ENCODE measurements around the gene USP4. TPM values are rescaled to one million over a fixed set of nuclear protein-coding genes. Genes with fewer than 3 reads are reported as not detected.

Gene USP4
- total RNA-seq, 1 donor from 2014 or later = 21.0 TPM

DNA sequence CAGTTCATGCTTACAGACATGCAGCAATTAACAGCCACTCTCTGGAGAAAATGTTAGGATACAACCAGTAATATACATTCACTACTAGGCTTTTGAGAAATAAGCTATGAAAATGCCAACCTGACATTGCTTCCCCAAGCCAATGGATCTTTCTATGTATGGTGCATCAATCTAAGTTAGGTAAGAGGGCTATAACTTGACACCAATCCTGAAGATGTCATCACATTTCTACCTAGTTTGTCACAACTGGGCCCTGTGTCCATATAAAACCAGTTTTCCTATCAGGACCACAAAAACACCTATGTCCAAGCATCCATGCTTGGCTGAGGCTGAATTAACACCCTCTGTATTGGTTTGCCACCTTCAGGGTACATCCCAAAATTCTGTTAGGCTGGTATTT lies 32.1 kb upstream of the USP4 start:
- Mint-ChIP-seq H3K4me3 (no peak overlapping the region), H3K27ac (no peak overlapping the region), H3K36me3 (peaks cover 35% of the 10 kb centered on the region), H3K9me3 (no peaks in the 10 kb centered on the region), H3K27me3 (ENCODE audit: insufficient read depth, low read depth) (peaks cover 2% of the 10 kb centered on the region), H3K4me1 (peaks cover 4% of the 10 kb centered on the region)
- Histone ChIP-seq H2AFZ (replicated peaks) (no peak overlapping the region), H3K27ac (no peak overlapping the region), H4K20me1 (ENCODE audit: low read depth) (peaks cover 26% of the 10 kb centered on the region), H3K36me3 (peaks cover 4% of the 10 kb centered on the region), H3K27me3 (no peaks in the 10 kb centered on the region), H3K4me3 (no peak overlapping the region), H3K4me2 (no peak overlapping the region), H3K9me3 (ENCODE audit: low read depth) (no peaks in the 10 kb centered on the region), H3K9ac (no peak overlapping the region), H3K79me2 (ENCODE audit: low read depth) (peaks cover 70% of the 10 kb centered on the region), H3K4me1 (no peaks in the 10 kb centered on the region), H3F3A (ENCODE audit: low read depth) (peaks cover 2% of the 10 kb centered on the region)
- DNase-seq (ENCODE audit: low spot score) = no peak
- TF ChIP-seq EZH2 (IDR thresholded peaks at IDR 0.05) = no peak
- TF ChIP-seq EZH2phosphoT487 (IDR thresholded peaks at IDR 0.05) = no peak
- TF ChIP-seq, protein P1, sequence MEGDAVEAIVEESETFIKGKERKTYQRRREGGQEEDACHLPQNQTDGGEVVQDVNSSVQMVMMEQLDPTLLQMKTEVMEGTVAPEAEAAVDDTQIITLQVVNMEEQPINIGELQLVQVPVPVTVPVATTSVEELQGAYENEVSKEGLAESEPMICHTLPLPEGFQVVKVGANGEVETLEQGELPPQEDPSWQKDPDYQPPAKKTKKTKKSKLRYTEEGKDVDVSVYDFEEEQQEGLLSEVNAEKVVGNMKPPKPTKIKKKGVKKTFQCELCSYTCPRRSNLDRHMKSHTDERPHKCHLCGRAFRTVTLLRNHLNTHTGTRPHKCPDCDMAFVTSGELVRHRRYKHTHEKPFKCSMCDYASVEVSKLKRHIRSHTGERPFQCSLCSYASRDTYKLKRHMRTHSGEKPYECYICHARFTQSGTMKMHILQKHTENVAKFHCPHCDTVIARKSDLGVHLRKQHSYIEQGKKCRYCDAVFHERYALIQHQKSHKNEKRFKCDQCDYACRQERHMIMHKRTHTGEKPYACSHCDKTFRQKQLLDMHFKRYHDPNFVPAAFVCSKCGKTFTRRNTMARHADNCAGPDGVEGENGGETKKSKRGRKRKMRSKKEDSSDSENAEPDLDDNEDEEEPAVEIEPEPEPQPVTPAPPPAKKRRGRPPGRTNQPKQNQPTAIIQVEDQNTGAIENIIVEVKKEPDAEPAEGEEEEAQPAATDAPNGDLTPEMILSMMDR (IDR thresholded peaks at IDR 0.05) = no peak

GRCh38 chr3:49370585-49371290 lies 30.9 kb upstream of the USP4 start:
- peaks cover 2% of the 10 kb centered on the region for H3F3A ChIP-seq (ENCODE audit: low read depth)
- H3K4me3 ChIP-seq = no peak overlapping the region
- peaks cover 4% of the 10 kb centered on the region for H3K36me3 ChIP-seq
- no peak overlapping the region for H3K4me2 ChIP-seq
- H4K20me1 ChIP-seq (ENCODE audit: low read depth) = peaks cover 21% of the 10 kb centered on the region
- TF ChIP-seq, protein P1 (IDR thresholded peaks at IDR 0.05) = no peak
- TF ChIP-seq EZH2phosphoT487 (IDR thresholded peaks at IDR 0.05) (no peak), EZH2 (IDR thresholded peaks at IDR 0.05) (no peak)
- no peak overlapping the region for H3K27ac ChIP-seq
- H3K9me3 ChIP-seq (ENCODE audit: low read depth) = no peaks in the 10 kb centered on the region
- no peak overlapping the region for H3K4me3 Mint-ChIP-seq
- no peaks in the 10 kb centered on the region for H3K4me1 ChIP-seq
- peaks cover 40% of the 10 kb centered on the region for H3K36me3 Mint-ChIP-seq
- H3K9me3 Mint-ChIP-seq = no peaks in the 10 kb centered on the region
- no peak overlapping the region for H3K9ac ChIP-seq
- H3K4me1 Mint-ChIP-seq = peaks cover 4% of the 10 kb centered on the region
- no peak overlapping the region for H3K27ac Mint-ChIP-seq
- peaks cover 58% of the 10 kb centered on the region for H3K79me2 ChIP-seq (ENCODE audit: low read depth)
- no peaks in the 10 kb centered on the region for H3K27me3 Mint-ChIP-seq (ENCODE audit: insufficient read depth, low read depth)
- no peaks in the 10 kb centered on the region for H3K27me3 ChIP-seq
- H2AFZ ChIP-seq (replicated peaks) = no peak overlapping the region
- DNase-seq (ENCODE audit: low spot score) = no peak

DNA sequence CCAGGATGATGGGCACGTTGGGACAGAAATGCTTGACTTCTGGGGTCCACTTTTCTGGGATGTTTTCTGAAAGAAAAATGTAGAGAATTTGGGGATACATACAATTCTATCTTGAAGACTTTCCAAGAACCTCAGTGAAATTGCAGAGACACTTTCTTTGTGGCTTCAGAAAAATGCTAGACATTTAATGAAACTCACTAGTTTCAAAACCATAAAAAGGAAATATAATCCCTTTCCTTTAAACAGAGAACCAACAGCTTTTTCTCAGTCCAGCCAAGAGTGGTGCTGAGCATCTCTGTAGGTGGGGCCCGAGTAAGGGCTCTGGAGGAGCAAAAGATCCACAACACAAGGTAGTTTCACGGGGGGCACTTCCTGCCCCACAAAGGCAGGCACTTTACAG lies 22.7 kb upstream of the USP4 start:
- peaks cover 11% of the 10 kb centered on the region for H3K36me3 ChIP-seq

More for the DNA sequence above, 22.7 kb upstream of the USP4 start:
- Histone ChIP-seq H3K27me3 (no peaks in the 10 kb centered on the region), H4K20me1 (ENCODE audit: low read depth) (no peaks in the 10 kb centered on the region), H3K4me3 (no peak overlapping the region), H3K4me2 (no peak overlapping the region), H3F3A (ENCODE audit: low read depth) (peaks cover 30% of the 10 kb centered on the region), H3K79me2 (ENCODE audit: low read depth) (peaks cover 4% of the 10 kb centered on the region), H3K9ac (no peak overlapping the region), H2AFZ (replicated peaks) (no peak overlapping the region), H3K27ac (no peak overlapping the region), H3K4me1 (peaks cover 10% of the 10 kb centered on the region), H3K9me3 (ENCODE audit: low read depth) (no peaks in the 10 kb centered on the region)
- no peaks in the 10 kb centered on the region for H3K27me3 Mint-ChIP-seq (ENCODE audit: insufficient read depth, low read depth)
- TF ChIP-seq, protein P1 (IDR thresholded peaks at IDR 0.05) = no peak
- TF ChIP-seq EZH2 (IDR thresholded peaks at IDR 0.05) (no peak), EZH2phosphoT487 (IDR thresholded peaks at IDR 0.05) (no peak)
- peaks cover 11% of the 10 kb centered on the region for H3K4me1 Mint-ChIP-seq
- no peak overlapping the region for H3K27ac Mint-ChIP-seq
- H3K4me3 Mint-ChIP-seq = no peak overlapping the region
- peaks cover 24% of the 10 kb centered on the region for H3K36me3 Mint-ChIP-seq
- H3K9me3 Mint-ChIP-seq = no peaks in the 10 kb centered on the region
- DNase-seq (ENCODE audit: low spot score) = no peak
